ENCODE measurements around the gene PITPNC1. TPM values are rescaled to one million over a fixed set of nuclear protein-coding genes. Genes with fewer than 3 reads are reported as not detected.
A peak's percentile ranks its signal among the peaks of the same experiment; 100 is the strongest.
"Not testable (repeated sequence)": the region's sequence is repeated elsewhere in the genome, so short reads cannot be mapped to it uniquely, and the experiment has no call there.

Gene PITPNC1
- total RNA-seq, 1 experiment from 2014 or later: 4.2 TPM

DNA sequence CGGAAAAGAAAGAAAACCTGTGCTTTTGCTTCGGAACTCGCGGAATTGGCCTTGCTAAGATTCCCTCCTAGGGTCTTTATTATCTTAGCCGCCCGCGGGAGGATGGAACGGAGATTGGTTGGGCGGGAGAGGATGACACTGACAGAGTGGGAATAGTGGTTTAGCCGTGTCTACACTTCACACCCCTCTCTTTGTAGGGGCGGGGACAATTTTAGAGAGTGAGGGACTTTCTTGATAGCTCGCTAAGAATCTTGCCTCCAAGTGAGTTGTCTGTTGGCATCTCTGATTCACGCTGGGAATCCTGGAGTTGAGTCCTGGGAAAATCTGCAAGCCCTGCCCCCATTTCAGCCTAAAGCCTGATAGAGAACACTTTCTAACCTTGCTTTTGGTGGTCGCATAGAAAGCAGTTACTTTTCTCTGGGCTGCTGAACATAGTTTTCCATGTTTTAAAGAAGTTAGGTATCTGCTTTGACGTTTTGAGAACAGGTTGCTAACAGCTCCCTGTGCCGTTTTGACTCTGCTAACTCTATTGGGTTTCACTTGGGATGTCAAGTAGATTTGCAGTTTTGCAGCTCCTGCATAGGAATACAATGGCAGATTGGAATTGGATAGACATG, 341.4 kb downstream of the PITPNC1 start:
- H3K4me1 Mint-ChIP-seq (ENCODE audit: low read depth, unreplicated experiment): no peaks in the 10 kb centered on the region
- CTCF ChIA-PET: interaction anchor here (1.0 kb wide), 1 partner anchor 106 kb away, joined by 5 read pairs; the partner anchor contains the start of gene BPTF
- no TSS peak for BruUV-seq (replicated peaks)
- peak overlapping the region; percentile 100 for H3K27ac Mint-ChIP-seq (ENCODE audit: unreplicated experiment)
- H3K9me3 ChIP-seq: no peaks in the 10 kb centered on the region
- DNase-seq: peak in 1 of 2 experiments; percentile 45
- H3K4me3 Mint-ChIP-seq (ENCODE audit: unreplicated experiment): peak overlapping the region; percentile 99
- peaks cover 4% of the 10 kb centered on the region for H3K36me3 ChIP-seq (ENCODE audit: control insufficient read depth, insufficient read depth, low read length)
- TF ChIP-seq, protein P1, sequence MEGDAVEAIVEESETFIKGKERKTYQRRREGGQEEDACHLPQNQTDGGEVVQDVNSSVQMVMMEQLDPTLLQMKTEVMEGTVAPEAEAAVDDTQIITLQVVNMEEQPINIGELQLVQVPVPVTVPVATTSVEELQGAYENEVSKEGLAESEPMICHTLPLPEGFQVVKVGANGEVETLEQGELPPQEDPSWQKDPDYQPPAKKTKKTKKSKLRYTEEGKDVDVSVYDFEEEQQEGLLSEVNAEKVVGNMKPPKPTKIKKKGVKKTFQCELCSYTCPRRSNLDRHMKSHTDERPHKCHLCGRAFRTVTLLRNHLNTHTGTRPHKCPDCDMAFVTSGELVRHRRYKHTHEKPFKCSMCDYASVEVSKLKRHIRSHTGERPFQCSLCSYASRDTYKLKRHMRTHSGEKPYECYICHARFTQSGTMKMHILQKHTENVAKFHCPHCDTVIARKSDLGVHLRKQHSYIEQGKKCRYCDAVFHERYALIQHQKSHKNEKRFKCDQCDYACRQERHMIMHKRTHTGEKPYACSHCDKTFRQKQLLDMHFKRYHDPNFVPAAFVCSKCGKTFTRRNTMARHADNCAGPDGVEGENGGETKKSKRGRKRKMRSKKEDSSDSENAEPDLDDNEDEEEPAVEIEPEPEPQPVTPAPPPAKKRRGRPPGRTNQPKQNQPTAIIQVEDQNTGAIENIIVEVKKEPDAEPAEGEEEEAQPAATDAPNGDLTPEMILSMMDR (IDR thresholded peaks at IDR 0.05; ENCODE audit: insufficient read depth in 1 of 2, low read depth in 1 of 2, low read length in 1 of 2, severe bottlenecking in 1 of 2, unreplicated experiment in 1 of 2): no peak
- H3K4me3 ChIP-seq (ENCODE audit: low read depth, low read length): peak overlapping the region; percentile 65
- POLR2A ChIA-PET: interaction anchor here (0.5 to 1.3 kb wide), 7 partner anchors 9 to 317 kb away, joined by 3 to 15 read pairs (median 3); partner anchors contain the start of genes BPTF and KPNA2
- peaks cover 52% of the 10 kb centered on the region for H3K36me3 Mint-ChIP-seq (ENCODE audit: insufficient read depth, unreplicated experiment)
- intact Hi-C loops (cut with micrococcal nuclease; ENCODE audit: unreplicated experiment): no loop called here
- H3K4me1 ChIP-seq: peaks cover 7% of the 10 kb centered on the region; the same call in 1 of the 2 replicates
- no peaks in the 10 kb centered on the region for H3K27me3 ChIP-seq (replicated peaks; ENCODE audit: control insufficient read depth, insufficient read depth, low read length)
- no peaks in the 10 kb centered on the region for H3K27me3 Mint-ChIP-seq (ENCODE audit: insufficient read depth, unreplicated experiment)
- H3K9me3 Mint-ChIP-seq (ENCODE audit: unreplicated experiment): no peaks in the 10 kb centered on the region

DNA sequence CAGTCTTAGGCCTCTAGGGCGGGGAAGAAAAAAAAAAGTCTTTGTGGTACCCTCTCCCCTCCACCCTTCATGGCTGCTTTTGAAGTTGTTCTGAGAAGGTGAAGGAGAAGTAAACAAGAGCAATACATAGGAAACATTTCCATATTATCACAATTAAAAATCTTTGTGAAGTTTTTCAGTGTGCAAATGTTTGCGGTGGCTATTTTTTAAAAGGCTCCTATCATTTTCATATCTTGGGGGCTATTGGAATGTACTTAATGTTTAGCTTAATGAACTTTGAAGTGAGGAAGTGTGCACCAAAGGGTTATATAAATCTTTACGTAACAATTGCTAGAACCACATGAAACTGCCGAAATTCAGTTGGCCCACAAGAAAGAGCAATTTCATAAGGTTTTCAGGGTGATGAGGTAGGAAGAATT, 348.3 kb downstream of the PITPNC1 start:
- H3K9me3 ChIP-seq: no peaks in the 10 kb centered on the region
- Mint-ChIP-seq H3K27me3 (ENCODE audit: insufficient read depth, unreplicated experiment) (no peaks in the 10 kb centered on the region), H3K36me3 (ENCODE audit: insufficient read depth, unreplicated experiment) (peaks cover 99% of the 10 kb centered on the region), H3K4me3 (ENCODE audit: unreplicated experiment) (no peak overlapping the region), H3K9me3 (ENCODE audit: unreplicated experiment) (peaks cover 12% of the 10 kb centered on the region), H3K4me1 (ENCODE audit: low read depth, unreplicated experiment) (no peaks in the 10 kb centered on the region), H3K27ac (ENCODE audit: unreplicated experiment) (no peak overlapping the region)
- DNase-seq: no peak
- no TSS peak for BruUV-seq (replicated peaks)
- TF ChIP-seq, protein P1 (IDR thresholded peaks at IDR 0.05; ENCODE audit: insufficient read depth in 1 of 2, low read depth in 1 of 2, low read length in 1 of 2, severe bottlenecking in 1 of 2, unreplicated experiment in 1 of 2): no peak
- POLR2A ChIA-PET: no interaction called here
- intact Hi-C loops (cut with micrococcal nuclease; ENCODE audit: unreplicated experiment): no loop called here
- CTCF ChIA-PET: no interaction called here
- H3K4me1 ChIP-seq: no peaks in the 10 kb centered on the region
- H3K4me3 ChIP-seq (ENCODE audit: low read depth, low read length): no peak overlapping the region
- H3K27me3 ChIP-seq (replicated peaks; ENCODE audit: control insufficient read depth, insufficient read depth, low read length): no peaks in the 10 kb centered on the region
- peaks cover 4% of the 10 kb centered on the region for H3K36me3 ChIP-seq (ENCODE audit: control insufficient read depth, insufficient read depth, low read length)

DNA sequence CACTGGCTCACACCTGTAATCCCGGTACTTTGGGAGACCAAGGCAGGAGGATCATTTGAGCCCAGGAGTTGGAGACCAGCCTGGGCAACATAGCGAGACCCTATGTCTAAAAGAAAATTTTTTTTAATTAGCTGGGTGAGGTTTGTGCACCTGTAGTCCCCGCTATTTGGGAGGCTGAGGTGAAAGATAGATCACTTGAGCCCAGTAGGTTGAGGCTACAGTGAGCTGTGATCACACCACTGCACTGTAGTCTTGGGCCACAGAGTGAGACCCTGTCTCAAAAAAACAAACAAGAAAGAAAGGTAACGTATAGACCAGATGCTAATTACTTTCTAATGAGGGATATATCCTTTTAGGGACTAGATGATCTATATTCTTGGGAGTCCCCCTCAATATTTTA, 348.7 kb downstream of the PITPNC1 start:
- intact Hi-C loops (cut with micrococcal nuclease; ENCODE audit: unreplicated experiment): no loop called here
- H3K9me3 ChIP-seq: no peaks in the 10 kb centered on the region
- no peaks in the 10 kb centered on the region for H3K27me3 ChIP-seq (replicated peaks; ENCODE audit: control insufficient read depth, insufficient read depth, low read length)
- Mint-ChIP-seq H3K36me3 (ENCODE audit: insufficient read depth, unreplicated experiment) (peaks cover 99% of the 10 kb centered on the region), H3K27me3 (ENCODE audit: insufficient read depth, unreplicated experiment) (no peaks in the 10 kb centered on the region), H3K27ac (ENCODE audit: unreplicated experiment) (no peak overlapping the region), H3K4me3 (ENCODE audit: unreplicated experiment) (no peak overlapping the region), H3K4me1 (ENCODE audit: low read depth, unreplicated experiment) (no peaks in the 10 kb centered on the region), H3K9me3 (ENCODE audit: unreplicated experiment) (peaks cover 12% of the 10 kb centered on the region)
- no peak overlapping the region for H3K4me3 ChIP-seq (ENCODE audit: low read depth, low read length)
- DNase-seq: no peak
- H3K36me3 ChIP-seq (ENCODE audit: control insufficient read depth, insufficient read depth, low read length): peaks cover 4% of the 10 kb centered on the region
- ChIA-PET POLR2A (no interaction called here), CTCF (no interaction called here)
- TF ChIP-seq, protein P1 (IDR thresholded peaks at IDR 0.05; ENCODE audit: insufficient read depth in 1 of 2, low read depth in 1 of 2, low read length in 1 of 2, severe bottlenecking in 1 of 2, unreplicated experiment in 1 of 2): no peak
- no TSS peak for BruUV-seq (replicated peaks)
- no peaks in the 10 kb centered on the region for H3K4me1 ChIP-seq

DNA sequence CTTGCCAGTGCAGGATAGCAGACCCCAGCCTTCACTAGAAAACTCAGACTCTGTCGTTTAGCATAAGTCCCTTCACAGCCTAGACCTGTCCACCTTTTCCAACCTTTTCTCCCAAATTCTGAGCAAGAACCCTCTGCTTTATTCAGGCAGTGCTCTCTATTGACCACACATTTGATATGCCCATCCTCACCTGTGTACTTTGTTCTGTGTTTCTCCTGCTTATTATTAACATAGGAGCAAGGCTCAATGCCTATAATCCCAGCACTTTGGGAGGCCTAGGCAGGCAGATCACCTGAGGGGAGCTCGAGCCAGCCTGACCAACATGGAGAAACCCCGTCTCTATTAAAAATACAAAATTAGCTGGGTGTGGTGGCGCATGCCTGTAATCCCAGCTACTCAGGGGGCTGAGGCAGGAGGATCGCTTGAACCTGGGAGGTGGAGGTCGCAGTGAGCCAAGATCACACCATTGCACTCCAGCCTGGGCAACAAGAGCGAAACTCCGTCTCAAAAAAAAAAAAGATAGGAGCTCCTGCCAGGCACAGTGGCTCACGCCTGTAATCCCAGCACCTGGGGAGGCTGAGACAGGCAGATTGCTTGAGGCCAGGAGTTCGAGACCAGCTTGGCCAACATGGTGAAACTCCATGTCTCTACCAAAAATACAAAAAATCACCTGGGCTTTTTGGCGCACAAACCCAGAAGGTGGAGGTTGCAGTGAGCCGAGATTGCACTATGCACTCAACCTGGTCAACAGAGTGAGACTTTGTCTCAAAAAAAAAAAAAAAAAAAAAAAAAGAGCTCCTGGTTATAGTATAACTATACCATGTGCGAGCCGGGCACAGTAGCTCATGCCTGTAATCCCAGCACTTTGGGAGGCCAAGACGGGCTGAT, 350.3 kb downstream of the PITPNC1 start:
- H3K27ac Mint-ChIP-seq (ENCODE audit: unreplicated experiment); H3K4me3 Mint-ChIP-seq (ENCODE audit: unreplicated experiment); intact Hi-C loops (cut with micrococcal nuclease; ENCODE audit: unreplicated experiment); H3K4me1 Mint-ChIP-seq (ENCODE audit: low read depth, unreplicated experiment); H3K27me3 ChIP-seq (replicated peaks; ENCODE audit: control insufficient read depth, insufficient read depth, low read length); H3K4me3 ChIP-seq (ENCODE audit: low read depth, low read length); DNase-seq; H3K9me3 ChIP-seq; BruUV-seq (replicated peaks); H3K36me3 ChIP-seq (ENCODE audit: control insufficient read depth, insufficient read depth, low read length); H3K27me3 Mint-ChIP-seq (ENCODE audit: insufficient read depth, unreplicated experiment); H3K4me1 ChIP-seq: not testable (repeated sequence)
- Mint-ChIP-seq H3K36me3 (ENCODE audit: insufficient read depth, unreplicated experiment) (peaks cover 98% of the 10 kb centered on the region), H3K9me3 (ENCODE audit: unreplicated experiment) (peaks cover 12% of the 10 kb centered on the region)
- ChIA-PET POLR2A (interaction anchor here (0.6 kb wide), 1 partner anchor 564 kb away, joined by 3 read pairs; the partner anchor contains the start of genes ARSG and SLC16A6), CTCF (interaction anchor here (0.6 kb wide), 2 partner anchors 20 to 135 kb away, joined by 4 to 5 read pairs; no protein-coding TSS in a partner anchor)
